Measurements from ENCODE around the gene ATXN2. TPM values are rescaled to one million over a fixed set of nuclear protein-coding genes. Genes with fewer than 3 reads are reported as not detected.
"Not testable (repeated sequence)": the region's sequence is repeated elsewhere in the genome, so short reads cannot be mapped to it uniquely, and the experiment has no call there.

Gene ATXN2
- total RNA-seq, 1 experiment from 2014 or later = 17.2 TPM

DNA sequence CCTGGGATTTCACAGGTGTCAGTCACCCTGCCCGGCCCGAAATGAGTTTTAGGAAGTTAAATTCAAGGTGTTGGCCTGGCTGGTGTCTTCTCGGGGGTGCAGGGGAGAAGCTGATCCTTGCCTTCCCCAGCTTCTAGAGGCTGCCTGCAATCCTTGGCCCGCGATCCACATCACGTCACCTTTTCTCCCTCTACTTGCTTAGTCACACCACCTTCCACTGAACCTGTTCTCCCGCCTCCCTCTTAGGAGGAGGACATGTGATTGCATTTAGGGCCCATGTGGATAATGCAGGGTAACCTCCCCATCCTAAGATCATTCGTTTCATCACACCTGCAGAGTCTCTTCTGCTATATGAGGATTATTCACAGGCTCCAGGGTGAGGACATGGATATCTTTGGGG lies 25.4 kb upstream of the ATXN2 start:
- no peaks in the 10 kb centered on the region for H3F3A ChIP-seq (ENCODE audit: low read length, unreplicated experiment)
- no peak overlapping the region for H3K4me2 ChIP-seq (ENCODE audit: low read length)
- no peak overlapping the region; the same call in 1 of the 2 replicates for H3K9ac ChIP-seq (ENCODE audit: low read length)
- ChIA-PET CTCF (interaction anchor here (0.5 to 0.6 kb wide), 2 partner anchors 49 to 1692 kb away, joined by 3 to 6 read pairs; no protein-coding TSS in a partner anchor), POLR2A (ENCODE audit: unreplicated experiment) (no interaction called here)
- ATAC-seq (peak; percentile 74), DNase-seq (peak; percentile 88)
- peaks cover 18% of the 10 kb centered on the region for H3K4me1 ChIP-seq (ENCODE audit: insufficient read depth, low read length)
- no peaks in the 10 kb centered on the region for H3K36me3 ChIP-seq (ENCODE audit: low read depth, low read length)
- no peaks in the 10 kb centered on the region for H4K20me1 ChIP-seq (ENCODE audit: low read length)
- H2AFZ ChIP-seq (ENCODE audit: low read length) = peak overlapping the region; percentile 36
- H3K27ac ChIP-seq (ENCODE audit: low read length) = peak overlapping the region; percentile 26
- no peaks in the 10 kb centered on the region for H3K9me3 ChIP-seq (ENCODE audit: low read length)
- TF ChIP-seq EZH2phosphoT487 (IDR thresholded peaks at IDR 0.05; ENCODE audit: borderline replicate concordance, low read length) = no peak
- H3K79me2 ChIP-seq (ENCODE audit: low read length) = no peaks in the 10 kb centered on the region
- intact Hi-C loops (cut with micrococcal nuclease) = no loop called here
- H3K9me2 ChIP-seq (replicated peaks; ENCODE audit: low read length) = no peaks in the 10 kb centered on the region
- no TSS peak for BruUV-seq (replicated peaks)
- no peak overlapping the region for H3K4me3 ChIP-seq (ENCODE audit: low read length)
- H3K27me3 ChIP-seq (ENCODE audit: low read length) = no peaks in the 10 kb centered on the region

DNA sequence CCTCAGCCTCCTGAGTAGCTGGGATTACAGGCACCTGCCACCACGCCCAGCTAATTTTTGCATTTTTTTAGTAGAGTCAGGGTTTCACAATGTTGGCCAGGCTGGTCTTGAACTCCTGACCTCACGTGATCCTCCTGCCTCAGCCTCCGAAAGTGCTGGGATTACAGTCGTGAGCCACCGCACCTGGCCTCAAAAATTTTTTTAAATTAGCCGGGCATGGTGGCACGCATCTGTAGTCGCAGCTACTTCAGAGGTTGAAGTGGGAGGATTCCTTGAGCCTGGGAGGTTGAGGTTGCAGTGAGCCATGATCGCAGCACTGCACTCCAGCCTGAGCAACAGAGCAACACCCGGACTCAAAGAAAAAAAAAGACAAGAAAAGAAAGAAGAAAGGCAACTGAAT lies 18.7 kb upstream of the ATXN2 start:
- H3K79me2 ChIP-seq (ENCODE audit: low read length); DNase-seq; H3K27ac ChIP-seq (ENCODE audit: low read length); H3K9me3 ChIP-seq (ENCODE audit: low read length); H3K4me1 ChIP-seq (ENCODE audit: insufficient read depth, low read length); intact Hi-C loops (cut with micrococcal nuclease); H3K9ac ChIP-seq (ENCODE audit: low read length); BruUV-seq (replicated peaks); H3K4me2 ChIP-seq (ENCODE audit: low read length); H3F3A ChIP-seq (ENCODE audit: low read length, unreplicated experiment); POLR2A ChIA-PET (ENCODE audit: unreplicated experiment); H3K27me3 ChIP-seq (ENCODE audit: low read length); H2AFZ ChIP-seq (ENCODE audit: low read length); H4K20me1 ChIP-seq (ENCODE audit: low read length); H3K36me3 ChIP-seq (ENCODE audit: low read depth, low read length); H3K9me2 ChIP-seq (replicated peaks; ENCODE audit: low read length); H3K4me3 ChIP-seq (ENCODE audit: low read length); ATAC-seq: not testable (repeated sequence)
- CTCF ChIA-PET = interaction anchor here (0.6 kb wide), 1 partner anchor 16 kb away, joined by 10 read pairs; no protein-coding TSS in a partner anchor

DNA sequence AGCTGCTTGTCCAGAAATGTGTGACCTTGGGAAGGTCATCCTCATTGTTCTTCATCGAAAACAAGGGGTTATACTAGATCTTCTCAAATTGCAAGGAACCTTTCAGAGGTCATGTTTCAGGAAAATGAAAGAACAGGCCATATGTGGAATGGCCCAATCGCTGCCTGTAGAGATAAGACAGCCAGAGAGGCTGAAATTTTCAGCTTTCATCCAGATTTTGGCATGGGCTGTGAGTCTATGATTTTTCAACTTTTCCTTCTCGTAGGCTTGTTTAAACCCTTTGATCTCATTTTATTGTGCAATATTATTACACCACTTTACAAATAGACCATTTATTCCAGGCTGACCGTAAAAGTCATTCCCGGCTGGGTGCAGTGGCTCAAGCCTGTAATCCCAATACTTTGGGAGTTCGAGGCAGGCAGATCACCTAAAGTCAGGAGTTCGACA lies 17.1 kb upstream of the ATXN2 start:
- no peak for ATAC-seq
- CTCF ChIA-PET = no interaction called here

More for the DNA sequence above, 17.1 kb upstream of the ATXN2 start:
- no peaks in the 10 kb centered on the region for H3K79me2 ChIP-seq (ENCODE audit: low read length)
- H3K9me3 ChIP-seq (ENCODE audit: low read length) = no peaks in the 10 kb centered on the region
- H3K4me2 ChIP-seq (ENCODE audit: low read length) = no peak overlapping the region
- H3K4me1 ChIP-seq (ENCODE audit: insufficient read depth, low read length) = no peaks in the 10 kb centered on the region
- no peaks in the 10 kb centered on the region for H3K27me3 ChIP-seq (ENCODE audit: low read length)
- intact Hi-C loops (cut with micrococcal nuclease) = no loop called here
- TF ChIP-seq EZH2phosphoT487 (IDR thresholded peaks at IDR 0.05; ENCODE audit: borderline replicate concordance, low read length) (no peak), EZH2 (IDR thresholded peaks at IDR 0.05; ENCODE audit: low read length, unreplicated experiment) (no peak)
- TF ChIP-seq, protein P1, sequence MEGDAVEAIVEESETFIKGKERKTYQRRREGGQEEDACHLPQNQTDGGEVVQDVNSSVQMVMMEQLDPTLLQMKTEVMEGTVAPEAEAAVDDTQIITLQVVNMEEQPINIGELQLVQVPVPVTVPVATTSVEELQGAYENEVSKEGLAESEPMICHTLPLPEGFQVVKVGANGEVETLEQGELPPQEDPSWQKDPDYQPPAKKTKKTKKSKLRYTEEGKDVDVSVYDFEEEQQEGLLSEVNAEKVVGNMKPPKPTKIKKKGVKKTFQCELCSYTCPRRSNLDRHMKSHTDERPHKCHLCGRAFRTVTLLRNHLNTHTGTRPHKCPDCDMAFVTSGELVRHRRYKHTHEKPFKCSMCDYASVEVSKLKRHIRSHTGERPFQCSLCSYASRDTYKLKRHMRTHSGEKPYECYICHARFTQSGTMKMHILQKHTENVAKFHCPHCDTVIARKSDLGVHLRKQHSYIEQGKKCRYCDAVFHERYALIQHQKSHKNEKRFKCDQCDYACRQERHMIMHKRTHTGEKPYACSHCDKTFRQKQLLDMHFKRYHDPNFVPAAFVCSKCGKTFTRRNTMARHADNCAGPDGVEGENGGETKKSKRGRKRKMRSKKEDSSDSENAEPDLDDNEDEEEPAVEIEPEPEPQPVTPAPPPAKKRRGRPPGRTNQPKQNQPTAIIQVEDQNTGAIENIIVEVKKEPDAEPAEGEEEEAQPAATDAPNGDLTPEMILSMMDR (conservative IDR thresholded peaks at IDR 0.05; ENCODE audit: low read depth, low read length) = no peak
- POLR2A ChIA-PET (ENCODE audit: unreplicated experiment) = no interaction called here
- H3F3A ChIP-seq (ENCODE audit: low read length, unreplicated experiment) = no peaks in the 10 kb centered on the region
- H3K9ac ChIP-seq (ENCODE audit: low read length) = no peak overlapping the region
- no peaks in the 10 kb centered on the region for H3K9me2 ChIP-seq (replicated peaks; ENCODE audit: low read length)
- H2AFZ ChIP-seq (ENCODE audit: low read length) = no peak overlapping the region
- H3K4me3 ChIP-seq (ENCODE audit: low read length) = no peak overlapping the region
- DNase-seq = no peak
- H4K20me1 ChIP-seq (ENCODE audit: low read length) = no peaks in the 10 kb centered on the region
- no peak overlapping the region for H3K27ac ChIP-seq (ENCODE audit: low read length)
- BruUV-seq (replicated peaks) = no TSS peak
- no peaks in the 10 kb centered on the region for H3K36me3 ChIP-seq (ENCODE audit: low read depth, low read length)
